ENCODE results near the gene TRAK2. TPM values are rescaled to one million over a fixed set of nuclear protein-coding genes. Genes with fewer than 3 reads are reported as not detected.
A peak's percentile ranks its signal among the peaks of the same experiment; 100 is the strongest.

TRAK2 gene
- total and polyA plus RNA-seq, 2 of the 13 experiments (the other 11 are each of a cell fraction or from before 2014, with no cell fraction given): 7.7 to 21.0 TPM

GRCh38 chr2:201406077-201406662 lies 45.1 kb downstream of the TRAK2 start (continued):
- TF ChIP-seq ATF4 (CRISPR knock-in tag; IDR thresholded peaks at IDR 0.05) (peak; percentile 40 to 98; a peak in 2 of 4 replicates), MLXIP (CRISPR knock-in tag; IDR thresholded peaks at IDR 0.05; ENCODE audit: borderline replicate concordance) (no peak), SIN3A (IDR thresholded peaks at IDR 0.05; ENCODE audit: borderline replicate concordance, low read depth, low read length) (no peak), KDM3A (CRISPR knock-in tag; IDR thresholded peaks at IDR 0.05; ENCODE audit: low read depth) (no peak), NFIC (IDR thresholded peaks at IDR 0.05; ENCODE audit: low read length) (no peak; the same call in 1 of the 2 replicates), ZNF503 (CRISPR knock-in tag; IDR thresholded peaks at IDR 0.05) (0 out of 2 replicates have a peak, but pooled peaks have one; percentile 34), TMF1 (CRISPR knock-in tag; IDR thresholded peaks at IDR 0.05; ENCODE audit: low read depth) (no peak), ZNF572 (CRISPR knock-in tag; IDR thresholded peaks at IDR 0.05) (no peak), NFE2L2 (IDR thresholded peaks at IDR 0.05; ENCODE audit: low read length) (no peak), UBTF (CRISPR knock-in tag; IDR thresholded peaks at IDR 0.05) (no peak), HMG20A (CRISPR knock-in tag; IDR thresholded peaks at IDR 0.05; ENCODE audit: borderline replicate concordance) (peak; percentile 57; the same call in 1 of the 2 replicates), KDM1A (CRISPR knock-in tag; IDR thresholded peaks at IDR 0.05) (no peak), EEA1 (CRISPR knock-in tag; IDR thresholded peaks at IDR 0.05; ENCODE audit: borderline replicate concordance) (no peak), LRRFIP1 (CRISPR knock-in tag; conservative IDR thresholded peaks at IDR 0.05) (no peak), GABPA (IDR thresholded peaks at IDR 0.05; ENCODE audit: low read depth, low read length) (no peak), GABPA (CRISPR knock-in tag; IDR thresholded peaks at IDR 0.05; ENCODE audit: low read depth) (no peak), MEIS2 (CRISPR knock-in tag; IDR thresholded peaks at IDR 0.05) (no peak), ZBTB25 (CRISPR knock-in tag; IDR thresholded peaks at IDR 0.05) (0 out of 2 replicates have a peak, but pooled peaks have one; percentile 40), MBNL3 (CRISPR knock-in tag; conservative IDR thresholded peaks at IDR 0.05) (no peak)

Measured in HepG2 (cell line).